Calu3 (cell line): Measurements from ENCODE around the gene BTBD8. TPM values are rescaled to one million over a fixed set of nuclear protein-coding genes. Genes with fewer than 3 reads are reported as not detected.

Source experiments
- BruUV-seq: library from RNA; stranded (reverse); fragments of 400-500 nt; replicated peaks from 2 replicates; lab custom pipeline; 2021; lab: Mats Ljungman, UMichigan
- CTCF ChIA-PET: fragments of 300-600 bp; sonication (Branson Sonifier 250); formaldehyde crosslinking; loops from one replicate; lab custom pipeline; 2022; ENCODE audit warnings: antibody characterized with exemption; lab: Charles Lee
- DNase-seq: peaks from one replicate; pipeline ENCODE4 v3.0.0; 2022
- H3K27ac Mint-ChIP-seq: one replicate; pipeline ENCODE4 v1.8.0; 2022; ENCODE audit warnings: mixed read lengths; ENCODE audit not compliant: unreplicated experiment
- H3K27me3 Mint-ChIP-seq: one replicate; pipeline ENCODE4 v1.8.0; 2022; ENCODE audit warnings: mixed read lengths; ENCODE audit not compliant: unreplicated experiment
- H3K36me3 Mint-ChIP-seq: one replicate; pipeline ENCODE4 v1.8.0; 2022; ENCODE audit warnings: mild to moderate bottlenecking, moderate library complexity, mixed read lengths; ENCODE audit not compliant: insufficient read depth, unreplicated experiment
- H3K4me1 Mint-ChIP-seq: one replicate; pipeline ENCODE4 v1.8.0; 2022; ENCODE audit warnings: mild to moderate bottlenecking, low read depth, mixed read lengths; ENCODE audit not compliant: unreplicated experiment
- H3K4me3 Mint-ChIP-seq: one replicate; pipeline ENCODE4 v1.8.0; 2022; ENCODE audit warnings: mild to moderate bottlenecking, low read depth, moderate library complexity, mixed read lengths; ENCODE audit not compliant: unreplicated experiment
- H3K9me3 Mint-ChIP-seq: one replicate; pipeline ENCODE4 v1.8.0; 2022; ENCODE audit warnings: low read depth, mixed read lengths; ENCODE audit not compliant: unreplicated experiment
- CTCF ChIP-seq: fragments of 200-600 bp; IDR thresholded peaks from one replicate; pipeline ENCODE4 v1.8.0; 2022; ENCODE audit warnings: antibody characterized with exemption; ENCODE audit not compliant: unreplicated experiment
- intact Hi-C: fragments of 100-400 bp; cut with micrococcal nuclease; formaldehyde crosslinking; loops from one replicate; pipeline ENCODE4 v1.10.0; 2022; ENCODE audit not compliant: unreplicated experiment
- total RNA-seq: library from RNA; stranded (reverse); gene quantifications from 2 replicates; pipeline ENCODE4 v1.2.3, GENCODE V29; 2022

Gene BTBD8
- total RNA-seq, 1 experiment from 2014 or later: 4.0 TPM

- CTCF ChIA-PET: no interaction called here
- intact Hi-C loops: no loop called here
- Mint-ChIP-seq H3K36me3 (no peaks in the 10 kb centered on the region), H3K27ac (no peak overlapping the region), H3K4me3 (no peak overlapping the region), H3K4me1 (no peaks in the 10 kb centered on the region), H3K27me3 (no peaks in the 10 kb centered on the region), H3K9me3 (no peaks in the 10 kb centered on the region)
- no TSS peak for BruUV-seq
- no peak for DNase-seq
- no peak for TF ChIP-seq CTCF
Observed at GRCh38 chr1:92105546-92106081, 25.5 kb downstream of the BTBD8 start.

- H3K4me3 Mint-ChIP-seq: no peak overlapping the region
Observed at GRCh38 chr1:92108631-92109030, 28.5 kb downstream of the BTBD8 start.

GRCh38 chr1:92117526-92117925 lies 37.4 kb downstream of the BTBD8 start:
- no peaks in the 10 kb centered on the region for H3K4me1 Mint-ChIP-seq
- no peak for DNase-seq
- no peak overlapping the region for H3K27ac Mint-ChIP-seq
- no TSS peak for BruUV-seq
- CTCF ChIA-PET: no interaction called here
- no peaks in the 10 kb centered on the region for H3K36me3 Mint-ChIP-seq
- TF ChIP-seq CTCF: no peak
- H3K4me3 Mint-ChIP-seq: no peak overlapping the region
- no peaks in the 10 kb centered on the region for H3K27me3 Mint-ChIP-seq
- intact Hi-C loops: no loop called here
- H3K9me3 Mint-ChIP-seq: no peaks in the 10 kb centered on the region

More at GRCh38 chr1:92108631-92109030, 28.5 kb downstream of the BTBD8 start:
- CTCF ChIA-PET: no interaction called here
- TF ChIP-seq CTCF: no peak
- Mint-ChIP-seq H3K27ac (no peak overlapping the region), H3K36me3 (no peaks in the 10 kb centered on the region), H3K9me3 (no peaks in the 10 kb centered on the region), H3K27me3 (no peaks in the 10 kb centered on the region), H3K4me1 (no peaks in the 10 kb centered on the region)
- intact Hi-C loops: no loop called here
- no peak for DNase-seq
- no TSS peak for BruUV-seq

- no peaks in the 10 kb centered on the region for H3K27me3 Mint-ChIP-seq
- no peak for TF ChIP-seq CTCF
- no TSS peak for BruUV-seq
- H3K27ac Mint-ChIP-seq: no peak overlapping the region
- no peaks in the 10 kb centered on the region for H3K9me3 Mint-ChIP-seq
- H3K4me3 Mint-ChIP-seq: no peak overlapping the region
- no peak for DNase-seq
- intact Hi-C loops: no loop called here
- no peaks in the 10 kb centered on the region for H3K36me3 Mint-ChIP-seq
- no peaks in the 10 kb centered on the region for H3K4me1 Mint-ChIP-seq
- CTCF ChIA-PET: interaction anchor here (0.6 to 0.9 kb wide), 3 partner anchors 11 to 941 kb away, joined by 4 to 6 read pairs (median 4); no protein-coding TSS in a partner anchor
Observed at GRCh38 chr1:92118826-92119225, 38.7 kb downstream of the BTBD8 start.
